Measurements from ENCODE around the gene RHOBTB1. TPM values are rescaled to one million over a fixed set of nuclear protein-coding genes. Genes with fewer than 3 reads are reported as not detected.

RHOBTB1 gene
- total RNA-seq, 1 donor from 2014 or later: 26.4 TPM

GRCh38 chr10:60968504-60968903, 24.5 kb upstream of the RHOBTB1 start:
- Mint-ChIP-seq H3K27me3 (no peaks in the 10 kb centered on the region), H3K27ac (no peak overlapping the region), H3K4me1 (ENCODE audit: unreplicated experiment) (peaks cover 13% of the 10 kb centered on the region), H3K4me3 (no peak overlapping the region), H3K36me3 (no peaks in the 10 kb centered on the region), H3K9me3 (no peaks in the 10 kb centered on the region)
- no peak for DNase-seq (ENCODE audit: extremely low spot score, unreplicated experiment)
- TF ChIP-seq CTCF (conservative IDR thresholded peaks at IDR 0.05): no peak

GRCh38 chr10:60967854-60968484, 24.0 kb upstream of the RHOBTB1 start:
- Mint-ChIP-seq H3K9me3 (no peaks in the 10 kb centered on the region), H3K27me3 (no peaks in the 10 kb centered on the region), H3K36me3 (no peaks in the 10 kb centered on the region), H3K27ac (no peak overlapping the region), H3K4me3 (no peak overlapping the region), H3K4me1 (ENCODE audit: unreplicated experiment) (peaks cover 18% of the 10 kb centered on the region)
- TF ChIP-seq CTCF (conservative IDR thresholded peaks at IDR 0.05): no peak
- no peak for DNase-seq (ENCODE audit: extremely low spot score, unreplicated experiment)

- Mint-ChIP-seq H3K36me3 (no peaks in the 10 kb centered on the region), H3K4me1 (ENCODE audit: unreplicated experiment) (peaks cover 22% of the 10 kb centered on the region), H3K9me3 (no peaks in the 10 kb centered on the region), H3K4me3 (no peak overlapping the region), H3K27ac (no peak overlapping the region), H3K27me3 (no peaks in the 10 kb centered on the region)
- no peak for DNase-seq (ENCODE audit: extremely low spot score, unreplicated experiment)
- no peak for TF ChIP-seq CTCF (conservative IDR thresholded peaks at IDR 0.05)
Measured at GRCh38 chr10:60967260-60967659, 23.3 kb upstream of the RHOBTB1 start.

DNA sequence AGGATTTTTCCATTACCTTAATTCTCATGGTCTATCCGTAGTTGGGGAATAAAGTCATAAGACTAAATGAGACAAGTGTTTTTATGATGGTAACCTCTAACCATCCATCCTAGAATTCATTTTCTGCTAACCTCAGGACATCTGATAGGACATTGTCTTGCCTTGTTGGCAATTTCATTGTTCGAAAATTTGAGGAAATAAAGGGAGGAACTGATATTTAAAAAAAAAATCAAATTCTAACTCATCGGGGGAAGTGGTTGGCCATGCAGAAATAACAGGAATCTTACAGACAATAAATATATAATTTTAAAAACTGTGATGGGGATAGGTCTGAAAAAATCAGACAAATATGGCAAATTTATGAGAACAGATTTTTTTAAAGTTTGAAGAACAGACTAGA, 21.7 kb upstream of the RHOBTB1 start:
- H3K27me3 Mint-ChIP-seq: no peaks in the 10 kb centered on the region
- no peak for TF ChIP-seq CTCF (conservative IDR thresholded peaks at IDR 0.05)

GRCh38 chr10:60964257-60965235, 20.6 kb upstream of the RHOBTB1 start:
- Mint-ChIP-seq H3K36me3 (no peaks in the 10 kb centered on the region), H3K4me1 (ENCODE audit: unreplicated experiment) (peaks cover 22% of the 10 kb centered on the region), H3K9me3 (no peaks in the 10 kb centered on the region), H3K27ac (peak overlapping the region; percentile 72), H3K27me3 (no peaks in the 10 kb centered on the region), H3K4me3 (peak overlapping the region; percentile 5)
- no peak for DNase-seq (ENCODE audit: extremely low spot score, unreplicated experiment)
- TF ChIP-seq CTCF (conservative IDR thresholded peaks at IDR 0.05): peak; percentile 90

More for the DNA sequence above, 21.7 kb upstream of the RHOBTB1 start:
- Mint-ChIP-seq H3K4me1 (ENCODE audit: unreplicated experiment) (peaks cover 22% of the 10 kb centered on the region), H3K36me3 (no peaks in the 10 kb centered on the region), H3K4me3 (no peak overlapping the region), H3K27ac (no peak overlapping the region), H3K9me3 (no peaks in the 10 kb centered on the region)
- DNase-seq (ENCODE audit: extremely low spot score, unreplicated experiment): no peak

All from type B pancreatic cell (in vitro differentiated cells).